Measurements from ENCODE around the gene COLEC11.

COLEC11 gene

DNA sequence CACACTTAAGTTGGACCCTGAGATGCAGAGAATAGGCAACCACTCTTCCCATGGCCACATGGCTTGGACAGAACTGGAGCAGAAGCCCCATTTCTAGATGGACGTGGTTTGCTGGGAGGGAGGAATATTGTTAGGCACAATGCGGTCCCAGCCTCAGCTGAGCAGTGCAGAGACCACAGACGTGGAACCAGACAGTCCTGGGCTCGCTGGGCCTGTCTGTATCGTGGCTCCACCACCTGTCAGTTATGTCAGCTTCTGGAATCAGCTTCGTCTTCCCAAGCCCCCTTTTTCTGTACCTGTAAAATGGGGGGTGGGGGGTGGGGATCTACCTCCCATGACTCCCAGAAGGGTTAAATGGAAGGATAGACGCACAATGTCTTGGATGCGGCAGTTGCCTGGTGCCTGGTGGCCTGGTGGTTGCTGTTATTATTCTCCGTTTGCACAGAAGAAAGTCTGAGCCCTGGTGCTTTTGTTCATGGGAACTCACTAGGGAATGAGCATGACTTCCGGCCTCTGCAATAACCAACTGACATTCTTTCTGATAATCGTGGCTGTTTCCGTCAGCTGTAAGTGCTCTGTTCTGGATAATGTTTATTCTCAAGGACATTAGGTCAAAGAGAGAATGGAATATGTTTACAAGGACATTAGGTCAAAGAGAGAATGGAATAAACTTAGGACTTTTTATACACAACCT is 31.4 kb downstream of the COLEC11 start:
- H3K27ac ChIP-seq: no peak overlapping the region
- TF ChIP-seq, protein P1, sequence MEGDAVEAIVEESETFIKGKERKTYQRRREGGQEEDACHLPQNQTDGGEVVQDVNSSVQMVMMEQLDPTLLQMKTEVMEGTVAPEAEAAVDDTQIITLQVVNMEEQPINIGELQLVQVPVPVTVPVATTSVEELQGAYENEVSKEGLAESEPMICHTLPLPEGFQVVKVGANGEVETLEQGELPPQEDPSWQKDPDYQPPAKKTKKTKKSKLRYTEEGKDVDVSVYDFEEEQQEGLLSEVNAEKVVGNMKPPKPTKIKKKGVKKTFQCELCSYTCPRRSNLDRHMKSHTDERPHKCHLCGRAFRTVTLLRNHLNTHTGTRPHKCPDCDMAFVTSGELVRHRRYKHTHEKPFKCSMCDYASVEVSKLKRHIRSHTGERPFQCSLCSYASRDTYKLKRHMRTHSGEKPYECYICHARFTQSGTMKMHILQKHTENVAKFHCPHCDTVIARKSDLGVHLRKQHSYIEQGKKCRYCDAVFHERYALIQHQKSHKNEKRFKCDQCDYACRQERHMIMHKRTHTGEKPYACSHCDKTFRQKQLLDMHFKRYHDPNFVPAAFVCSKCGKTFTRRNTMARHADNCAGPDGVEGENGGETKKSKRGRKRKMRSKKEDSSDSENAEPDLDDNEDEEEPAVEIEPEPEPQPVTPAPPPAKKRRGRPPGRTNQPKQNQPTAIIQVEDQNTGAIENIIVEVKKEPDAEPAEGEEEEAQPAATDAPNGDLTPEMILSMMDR (conservative IDR thresholded peaks at IDR 0.05): no peak

DNA sequence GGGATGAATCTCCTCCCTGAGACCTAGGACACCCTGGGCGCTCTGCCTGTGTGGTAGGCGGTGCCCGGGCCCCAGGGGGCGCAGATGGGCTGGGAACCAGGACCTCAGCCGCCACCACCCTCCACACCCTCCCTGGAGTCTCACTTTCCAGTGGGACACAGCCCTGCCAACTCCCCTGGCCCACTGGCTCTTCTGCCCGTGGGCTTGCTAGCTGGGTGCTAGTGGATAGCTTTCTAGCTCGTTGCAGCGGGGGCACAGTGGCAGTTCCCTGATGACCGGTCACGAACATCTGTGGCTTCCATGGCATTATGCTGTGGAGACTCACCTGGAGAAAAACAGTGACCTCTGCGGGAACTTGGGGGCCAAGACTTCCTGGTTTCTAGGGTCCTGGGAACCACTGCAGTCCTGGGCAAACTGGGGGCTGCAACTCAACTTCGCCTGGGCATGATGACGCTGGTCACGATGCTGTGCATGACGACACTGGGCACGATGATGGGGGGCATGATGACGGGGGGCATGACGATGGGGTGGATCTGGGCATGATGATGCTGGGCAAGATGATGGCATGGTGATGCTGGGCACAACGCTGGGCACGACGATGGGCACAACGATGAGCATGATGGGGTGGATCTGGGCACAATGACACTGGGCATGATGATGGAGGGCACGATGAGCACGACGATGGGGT is 32.0 kb downstream of the COLEC11 start:
- no peak overlapping the region for H3K27ac ChIP-seq
- TF ChIP-seq, protein P1 (conservative IDR thresholded peaks at IDR 0.05): no peak

DNA sequence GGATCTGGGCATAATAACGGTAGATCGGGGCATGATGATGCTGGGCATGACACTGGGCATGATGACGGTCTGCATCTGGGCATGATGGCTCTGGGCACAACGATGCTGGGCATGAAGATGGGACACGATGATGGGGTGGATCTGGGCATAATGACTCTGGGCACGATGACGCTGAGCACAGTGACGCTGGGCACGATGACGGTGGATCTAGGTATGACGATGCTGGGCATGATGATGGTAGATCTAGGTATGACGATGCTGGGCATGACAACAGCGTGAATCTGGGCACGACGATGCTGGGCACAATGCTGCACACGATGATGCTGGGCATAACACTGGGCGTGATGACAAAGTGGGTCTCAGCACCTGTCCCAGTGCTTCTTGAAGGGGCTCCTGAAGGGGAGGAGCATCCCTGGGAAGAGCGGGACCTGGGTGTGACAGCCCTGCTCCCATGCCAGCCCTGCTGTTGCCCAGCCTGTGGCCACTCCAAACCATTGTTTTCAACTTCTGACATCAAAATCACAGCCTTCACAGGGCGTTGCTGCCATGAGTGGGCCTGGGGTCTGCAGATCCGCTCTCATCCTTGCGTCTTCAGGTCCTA is 32.7 kb downstream of the COLEC11 start:
- H3K27ac ChIP-seq: no peak overlapping the region
- TF ChIP-seq, protein P1 (conservative IDR thresholded peaks at IDR 0.05): no peak

DNA sequence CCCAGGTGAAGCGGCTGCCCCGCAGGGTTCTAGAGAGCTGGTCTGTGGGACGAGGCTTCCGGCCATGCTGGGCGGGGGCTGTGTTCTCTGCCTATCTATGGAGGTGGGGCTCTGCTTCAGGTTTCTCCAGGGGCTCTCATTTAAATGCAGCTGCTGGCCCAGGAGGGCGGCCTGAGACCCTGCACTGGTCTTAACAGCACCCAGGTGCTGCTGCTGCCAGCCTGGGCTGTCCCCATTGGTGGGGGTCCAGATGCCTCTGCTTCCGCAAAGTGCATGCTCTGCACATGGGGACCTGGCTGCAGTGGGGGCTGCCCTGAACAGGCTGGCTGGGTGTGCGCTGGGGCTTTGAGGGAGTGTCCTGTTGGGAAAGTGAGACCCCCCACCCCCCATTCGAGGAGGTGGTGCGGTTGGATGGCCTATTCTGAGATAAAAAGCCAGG is 33.3 kb downstream of the COLEC11 start:
- no peak overlapping the region for H3K27ac ChIP-seq
- TF ChIP-seq, protein P1 (conservative IDR thresholded peaks at IDR 0.05): no peak

DNA sequence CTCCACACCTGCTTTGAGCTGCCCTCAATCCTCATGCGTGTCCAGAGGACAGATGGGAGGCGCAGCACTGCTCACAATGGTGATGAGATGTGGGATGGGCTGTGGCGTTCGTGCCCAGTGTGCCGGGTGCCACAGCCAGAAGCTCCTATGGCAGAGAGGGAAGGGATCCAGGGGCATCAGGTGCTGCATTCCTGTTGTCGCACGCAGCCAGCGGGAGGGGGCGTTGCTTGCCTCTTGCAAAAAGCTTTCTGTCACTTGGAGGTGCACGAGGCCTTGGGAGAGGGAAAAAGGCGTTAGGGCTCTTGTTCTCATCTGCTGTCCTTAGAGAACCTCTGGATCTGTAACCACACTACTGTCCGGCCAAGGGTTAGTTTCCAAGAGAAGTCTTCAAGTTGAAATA is 33.9 kb downstream of the COLEC11 start:
- H3K27ac ChIP-seq: no peak overlapping the region
- TF ChIP-seq, protein P1 (conservative IDR thresholded peaks at IDR 0.05): no peak

DNA sequence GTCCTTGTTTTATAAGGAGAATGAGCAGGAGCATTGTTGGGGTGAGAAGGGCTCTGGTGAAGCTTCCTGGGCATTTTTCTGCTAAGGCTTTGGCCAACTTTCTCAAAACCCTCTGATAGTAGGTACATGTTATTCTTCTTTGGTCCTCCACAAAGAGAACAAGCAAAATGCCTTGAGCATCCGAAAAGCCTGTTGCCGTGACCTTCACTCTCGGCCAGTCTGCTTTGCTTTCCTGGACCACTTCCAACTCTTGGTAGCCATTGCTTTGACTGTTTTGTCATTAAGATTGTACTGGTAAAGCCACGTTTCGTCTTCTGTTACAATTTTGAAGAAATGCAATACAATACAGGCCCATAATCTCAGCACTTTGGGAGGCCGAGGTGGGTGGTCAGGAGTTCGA is 35.7 kb downstream of the COLEC11 start:
- TF ChIP-seq, protein P1 (conservative IDR thresholded peaks at IDR 0.05): no peak

DNA sequence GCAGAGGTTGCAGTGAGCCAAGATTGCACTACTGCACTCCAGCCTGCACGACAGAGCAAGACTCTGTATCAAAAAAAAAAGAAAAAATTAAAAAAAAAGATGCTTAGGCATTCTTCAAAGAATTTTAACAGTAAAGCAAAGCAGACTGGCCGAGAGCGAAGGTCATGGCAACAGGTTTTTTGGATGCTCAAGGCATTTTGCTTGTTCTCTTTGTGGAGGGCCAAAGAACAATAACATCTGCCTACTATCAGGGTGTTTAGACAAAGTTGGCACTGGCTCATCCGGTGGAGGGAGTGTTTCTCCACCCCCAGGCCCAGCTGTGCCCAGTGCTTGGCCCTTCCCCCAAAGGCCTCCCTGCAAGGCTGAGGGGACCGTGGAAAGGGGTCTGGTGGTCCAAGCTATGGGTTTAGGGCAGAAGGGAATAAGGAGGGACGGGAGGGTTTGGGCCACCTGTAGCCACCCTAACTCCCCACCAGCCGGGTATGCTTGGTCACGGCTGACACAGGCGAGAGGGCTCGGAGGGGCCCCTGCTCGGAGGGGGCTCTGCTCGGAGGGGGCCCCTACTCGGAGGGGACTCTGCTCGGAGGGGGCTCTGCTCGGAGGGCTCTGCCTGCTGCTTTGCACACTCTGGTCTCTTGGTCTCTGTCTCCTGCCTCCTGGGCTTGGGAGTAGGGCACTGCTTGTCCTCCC is 36.4 kb downstream of the COLEC11 start:
- TF ChIP-seq, protein P1 (conservative IDR thresholded peaks at IDR 0.05): no peak
- no peak overlapping the region for H3K27ac ChIP-seq

More for the DNA sequence above, 35.7 kb downstream of the COLEC11 start:
- H3K27ac ChIP-seq: no peak overlapping the region
